HG03039 (cell line): ENCODE results near the gene SLC45A3.
"Not testable (repeated sequence)": the region's sequence is repeated elsewhere in the genome, so short reads cannot be mapped to it uniquely, and the experiment has no call there.

ENCODE experiments used
- ATAC-seq: cut with Tn5 transposase; IDR thresholded peaks from one replicate; pipeline ENCODE4 v1.9.1; 2021; ENCODE audit warnings: mild to moderate bottlenecking, moderate library complexity; ENCODE audit not compliant: unreplicated experiment

The SLC45A3 gene

DNA sequence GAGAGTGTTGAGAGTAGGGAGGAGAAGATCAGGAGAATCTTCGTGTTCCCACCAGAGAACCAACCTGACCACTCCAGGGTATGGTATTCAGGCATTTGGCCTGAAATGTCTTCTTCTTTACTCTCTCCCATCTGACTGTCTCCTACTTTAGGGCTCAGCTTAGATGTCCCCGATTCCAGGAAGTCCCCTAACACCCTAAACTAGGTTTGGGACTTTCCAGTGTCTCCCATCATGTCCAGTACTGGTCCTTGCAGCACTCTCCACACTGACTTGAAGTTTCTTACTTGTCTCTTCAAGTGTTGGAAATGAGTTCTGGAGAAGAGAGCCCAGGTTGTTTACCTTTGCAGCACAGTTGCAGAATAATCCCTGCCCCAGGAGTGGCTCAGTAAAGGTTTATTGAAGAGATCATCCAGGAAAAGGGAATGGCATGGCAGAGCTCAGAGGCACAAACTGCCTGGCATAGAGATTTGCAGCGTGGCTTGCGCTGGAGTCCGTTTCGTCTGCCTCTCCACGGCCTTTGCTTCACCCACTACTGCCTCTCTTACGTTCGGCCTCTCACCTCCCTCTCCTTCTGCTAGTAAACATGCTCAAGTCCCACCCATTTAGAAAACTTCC, 42.3 kb downstream of the SLC45A3 start:
- ATAC-seq, result no peak

DNA sequence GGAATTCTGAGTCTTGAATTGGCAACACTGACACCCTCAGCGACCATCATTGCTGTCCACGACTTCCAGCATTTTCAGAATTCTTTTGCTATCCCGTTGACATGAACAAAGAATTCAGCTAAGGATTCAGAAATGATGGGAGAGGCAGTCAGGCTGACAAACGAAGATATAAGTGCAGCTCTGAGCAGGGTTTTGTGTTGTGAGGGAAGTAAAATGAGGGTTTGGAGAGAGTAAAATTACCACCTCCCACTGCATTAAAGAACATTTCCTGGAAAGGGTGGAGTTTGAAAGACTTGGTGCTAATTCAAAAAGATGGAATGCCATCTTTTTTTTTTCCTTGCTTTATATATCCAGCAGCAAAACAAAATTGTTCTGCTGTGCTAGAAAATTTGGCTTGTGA, 43.6 kb downstream of the SLC45A3 start:
- ATAC-seq, result no peak

DNA sequence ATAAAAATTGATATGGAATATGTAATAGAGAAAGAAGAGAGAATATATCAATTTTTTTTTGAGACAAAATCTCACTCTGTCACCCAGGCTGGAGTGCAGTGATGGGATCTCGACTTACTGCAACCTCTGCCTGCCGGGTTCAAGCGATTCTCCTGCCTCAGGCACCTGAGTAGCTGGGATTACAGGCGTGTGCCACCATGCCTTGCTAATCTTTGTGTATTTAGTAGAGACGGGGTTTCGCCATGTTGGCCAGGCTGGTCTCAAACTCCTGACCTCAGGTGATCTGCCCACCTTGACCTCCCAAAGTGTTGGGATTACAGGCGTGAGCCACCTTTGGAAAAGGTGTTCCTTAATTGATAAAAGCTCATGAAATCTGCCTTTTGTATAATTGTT, 44.2 kb downstream of the SLC45A3 start:
- ATAC-seq, result not testable (repeated sequence)

DNA sequence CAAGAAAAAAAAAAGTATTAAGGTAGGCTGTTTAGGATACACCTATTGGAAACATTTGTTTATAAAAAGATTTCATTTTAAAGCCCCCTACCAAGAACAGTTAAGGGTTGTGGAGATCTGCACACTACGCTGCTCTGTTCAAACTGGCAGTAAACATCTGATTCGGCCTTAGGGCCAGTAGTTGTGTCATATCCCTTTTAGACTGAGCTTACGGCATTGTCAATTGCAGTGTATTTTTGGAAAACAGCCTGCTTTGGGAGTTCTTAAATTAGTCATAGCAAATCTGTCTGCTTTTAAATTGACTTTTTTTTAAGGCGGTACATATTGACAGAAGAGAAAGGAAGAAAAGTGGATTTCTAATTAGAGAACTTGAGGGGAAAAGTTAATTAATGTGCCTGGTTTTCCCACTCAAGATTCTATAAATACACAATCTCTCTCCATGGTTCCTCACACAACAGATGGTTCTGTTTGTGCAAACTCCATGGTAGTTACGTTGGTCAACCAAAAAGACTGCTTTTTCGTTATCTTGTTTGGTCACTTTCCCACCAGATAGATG, 46.8 kb downstream of the SLC45A3 start:
- no peak for ATAC-seq

DNA sequence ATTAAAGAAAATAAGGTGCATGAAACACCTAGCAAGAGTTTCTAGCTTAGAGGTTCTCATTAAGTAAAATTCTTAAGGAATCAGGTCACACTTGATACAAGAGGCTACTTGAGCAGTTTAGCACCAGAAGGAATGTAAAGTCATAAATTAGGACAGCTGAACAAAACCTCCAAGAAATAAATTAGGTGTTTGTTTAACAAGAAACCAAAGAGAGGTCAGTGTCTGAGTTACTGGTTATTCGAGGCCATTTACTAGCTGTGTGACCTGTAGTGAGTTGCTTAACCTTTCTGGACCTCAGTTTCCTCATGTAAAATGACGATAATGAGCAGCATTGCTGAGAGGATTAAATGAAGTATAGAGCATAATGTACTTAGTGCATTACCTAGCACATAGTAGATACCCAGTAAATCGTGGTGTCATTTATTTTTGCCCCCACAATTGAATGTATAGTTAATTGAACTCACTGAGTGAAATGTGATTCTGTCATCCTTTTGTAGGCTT, 47.6 kb downstream of the SLC45A3 start:
- ATAC-seq, result no peak

DNA sequence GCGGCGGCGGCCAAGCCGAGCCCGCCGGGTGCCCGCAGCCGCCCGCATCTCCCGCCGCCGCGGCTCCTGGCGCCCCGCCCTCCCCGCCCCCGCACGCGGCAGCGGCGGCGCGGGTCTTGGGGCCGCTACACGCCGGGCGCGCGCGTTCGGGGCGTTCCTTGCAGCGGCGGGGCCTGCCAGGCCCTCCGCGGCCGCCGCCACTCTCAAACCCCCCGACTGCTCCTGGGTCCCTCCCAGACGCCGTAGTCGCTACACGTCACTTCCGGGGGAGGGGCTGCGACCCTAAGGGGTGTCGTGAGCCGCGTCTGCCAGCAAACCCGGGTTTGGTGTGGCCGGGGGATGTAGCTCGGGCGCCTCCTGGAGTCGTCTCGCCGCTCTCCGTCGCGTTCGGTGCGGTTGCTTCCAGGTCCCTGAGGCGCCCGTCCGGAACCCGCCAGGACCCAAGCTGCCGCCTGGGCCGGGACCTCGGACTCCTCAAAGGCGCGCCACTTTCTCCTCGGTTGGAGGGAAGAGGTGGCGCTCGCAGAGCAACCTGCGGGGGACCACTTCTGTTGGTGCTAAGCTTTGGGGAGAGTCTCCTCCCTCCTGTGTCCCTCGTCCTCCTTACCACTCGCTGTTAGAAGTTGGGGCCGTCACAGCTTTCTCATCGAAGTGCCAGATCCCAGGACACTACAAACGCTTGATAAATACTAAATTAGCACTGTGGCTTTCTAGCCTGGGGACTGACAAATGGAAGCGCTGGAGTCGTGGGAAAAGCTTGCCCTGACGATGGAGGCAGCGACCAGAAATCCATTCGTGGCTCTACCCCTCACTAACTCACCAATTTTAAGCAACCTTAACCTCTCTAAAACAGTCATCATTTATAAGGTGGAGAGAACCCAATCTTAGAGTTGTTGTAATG, 48.3 kb downstream of the SLC45A3 start, which contains the start of gene ELK4:
Gene ELK4, minus strand, starts transcription at position 244 of the 901 bp plus-strand sequence. CDS start 8,129 bp downstream, outside the sequence.
- ATAC-seq, result peak; percentile 83

DNA sequence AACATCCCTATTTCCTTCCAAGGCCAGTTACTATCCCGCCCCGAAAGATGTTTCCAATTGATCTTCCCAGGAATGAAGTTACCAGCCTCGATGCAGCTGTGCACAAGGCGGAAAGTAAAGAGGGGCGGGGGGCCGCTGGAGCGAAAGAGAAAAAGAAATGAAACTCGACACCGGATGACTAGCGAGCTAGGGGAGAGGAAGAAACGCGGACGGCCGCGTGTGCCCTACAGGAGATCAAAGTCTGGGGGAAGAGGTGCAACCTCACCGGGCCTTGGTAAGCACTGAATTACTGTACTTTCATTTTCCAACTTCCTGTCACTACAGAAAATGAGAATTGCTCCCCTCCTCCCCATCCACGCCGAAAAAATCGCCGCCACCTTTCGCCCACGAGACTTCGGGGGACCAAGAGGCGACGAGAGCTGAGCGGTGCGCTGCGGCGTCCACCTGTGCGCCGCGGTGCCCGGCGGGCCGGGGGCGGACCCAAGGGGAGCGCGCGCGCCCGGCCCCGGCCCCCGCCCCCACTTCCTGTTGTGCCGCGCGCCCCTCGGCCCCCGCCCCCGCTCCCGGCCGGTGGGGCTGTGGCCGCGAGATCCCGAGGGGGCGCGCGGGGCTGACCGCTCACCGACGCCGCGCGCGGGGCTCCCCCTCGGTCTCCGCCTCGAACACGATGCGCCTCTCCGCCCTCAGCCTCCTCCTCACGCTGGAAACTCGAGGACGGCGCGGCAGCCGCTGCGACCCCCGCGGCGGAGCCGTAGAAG, 49.1 kb downstream of the SLC45A3 start:
- peak; percentile 58 for ATAC-seq

DNA sequence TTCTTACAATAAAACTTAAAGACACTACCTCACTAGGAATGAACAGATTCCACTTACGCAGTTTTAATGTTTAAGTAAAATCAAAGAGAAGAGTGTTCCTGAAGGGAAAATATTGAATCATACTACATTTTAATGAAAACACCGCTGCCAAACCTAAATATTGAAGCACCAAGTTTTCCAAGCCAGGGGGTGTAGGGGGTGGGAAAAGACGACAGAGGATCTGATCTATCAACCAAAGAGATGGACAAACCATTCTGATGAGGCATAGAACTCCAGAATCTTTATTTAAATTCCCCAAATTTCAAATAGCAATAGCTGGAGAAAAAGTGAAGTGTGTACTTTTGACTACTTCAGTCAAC, 49.7 kb downstream of the SLC45A3 start:
- ATAC-seq, result no peak

DNA sequence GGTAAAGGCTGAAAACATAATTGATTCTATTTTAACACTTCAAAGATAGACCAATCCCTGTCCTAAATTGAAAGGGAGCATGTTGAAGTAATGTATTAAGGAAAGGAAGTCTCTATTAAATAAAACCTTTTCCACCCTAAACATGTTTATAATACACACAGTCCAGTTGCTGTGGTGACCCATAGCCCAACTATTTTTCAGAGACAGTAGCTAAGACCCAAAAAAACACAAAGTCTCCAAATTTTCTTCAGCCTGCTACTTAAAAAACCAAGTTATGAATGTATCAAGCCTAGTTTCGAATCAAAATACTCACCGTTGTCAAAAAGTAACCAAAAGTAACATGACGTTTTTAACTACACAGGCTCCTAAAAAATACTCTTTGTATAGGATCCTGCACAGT, 50.1 kb downstream of the SLC45A3 start:
- no peak for ATAC-seq

DNA sequence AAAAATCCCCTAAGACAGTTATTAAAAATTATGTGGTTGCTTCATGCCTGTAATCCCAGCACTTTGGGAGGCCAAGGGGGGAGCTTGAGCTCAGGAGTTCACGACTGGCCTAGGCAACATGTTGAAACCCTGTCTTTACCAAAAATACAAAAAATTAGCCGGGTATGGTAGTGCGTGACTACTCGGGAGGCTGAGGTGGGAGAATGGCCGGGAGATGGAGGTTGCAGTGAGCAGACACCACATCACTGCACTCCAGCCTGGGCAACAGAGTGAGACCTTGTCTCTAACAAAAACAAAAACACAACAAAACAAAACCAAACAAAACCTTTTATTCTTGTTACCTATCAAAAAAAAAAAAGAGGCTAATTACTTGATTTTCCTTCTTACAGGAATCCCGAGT, 50.6 kb downstream of the SLC45A3 start:
- ATAC-seq, result no peak

DNA sequence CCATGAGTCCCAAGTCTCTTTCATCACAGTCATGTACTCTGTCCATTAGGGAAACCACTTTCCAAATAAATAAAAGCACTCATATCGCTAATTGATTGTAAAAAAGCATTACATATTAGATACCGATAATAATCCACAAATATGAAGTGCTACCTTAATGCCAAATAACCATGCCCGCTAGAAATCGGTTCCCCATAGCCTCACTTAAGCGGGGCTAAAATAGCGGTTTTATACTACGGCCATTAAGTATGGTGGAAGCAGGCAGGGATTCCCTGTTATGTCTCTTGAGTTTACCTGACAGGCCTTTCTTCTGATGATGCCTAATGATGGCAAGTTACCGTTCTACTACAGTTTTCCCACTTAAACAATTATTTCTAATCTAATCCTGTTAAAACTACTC, 52.4 kb downstream of the SLC45A3 start:
- ATAC-seq, result no peak

DNA sequence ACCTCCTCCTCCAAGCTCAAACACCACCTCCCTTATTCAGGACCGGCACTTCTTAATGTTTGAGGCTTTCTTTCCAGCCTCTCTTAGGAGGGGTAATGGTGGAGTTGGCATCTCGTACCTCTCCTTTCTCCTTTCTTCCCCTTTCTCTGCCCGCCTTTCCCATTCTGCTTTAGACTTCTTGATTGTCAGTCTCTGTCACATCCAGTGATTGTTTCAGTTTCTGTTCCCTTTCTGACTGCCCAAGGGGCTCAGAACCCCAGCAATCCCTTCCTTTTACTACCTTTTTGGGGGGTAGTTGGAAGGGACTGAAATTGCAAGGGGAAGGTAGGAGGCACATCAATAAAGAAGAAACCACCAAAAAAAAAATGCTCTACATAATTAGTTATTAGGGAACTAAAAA, 54.1 kb downstream of the SLC45A3 start:
- ATAC-seq, result no peak

DNA sequence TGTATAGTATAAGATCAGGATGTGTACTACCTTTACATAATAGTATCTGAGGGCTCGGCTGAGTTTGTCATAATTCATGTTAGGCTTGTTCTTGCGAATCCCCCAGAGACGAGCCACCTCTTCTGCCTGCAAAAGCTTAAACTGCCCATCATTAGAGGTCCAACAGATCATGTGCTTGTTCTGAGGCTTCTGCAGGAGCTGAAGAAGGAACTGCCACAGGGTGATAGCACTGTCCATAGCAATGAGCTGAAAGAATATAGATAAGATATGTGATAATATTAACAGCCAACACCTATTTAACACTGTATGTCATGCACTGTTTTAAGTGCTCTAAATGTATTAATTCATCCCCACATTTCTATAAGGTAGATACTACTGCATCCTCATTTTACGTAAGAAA, 56.7 kb downstream of the SLC45A3 start:
- no peak for ATAC-seq

DNA sequence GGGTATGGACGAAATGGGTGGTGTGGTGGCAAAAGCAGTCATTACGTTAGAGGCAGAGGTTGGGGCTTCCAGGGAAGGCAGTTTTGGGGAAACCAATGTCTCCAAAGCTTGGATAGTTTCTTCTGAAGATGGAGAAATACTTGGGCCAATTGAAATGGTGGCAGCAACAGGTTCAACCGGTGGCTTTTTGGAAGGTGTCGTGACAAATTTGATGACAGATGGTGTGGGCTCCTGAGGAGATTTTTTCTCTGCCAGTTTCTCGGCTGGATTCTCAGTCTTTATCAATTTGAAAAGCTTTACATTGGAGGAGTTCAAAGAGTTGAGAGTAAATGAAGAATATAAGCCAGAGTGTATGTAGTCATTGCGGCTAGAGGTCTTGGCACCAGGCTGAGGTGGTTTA, 60.0 kb downstream of the SLC45A3 start:
- no peak for ATAC-seq

DNA sequence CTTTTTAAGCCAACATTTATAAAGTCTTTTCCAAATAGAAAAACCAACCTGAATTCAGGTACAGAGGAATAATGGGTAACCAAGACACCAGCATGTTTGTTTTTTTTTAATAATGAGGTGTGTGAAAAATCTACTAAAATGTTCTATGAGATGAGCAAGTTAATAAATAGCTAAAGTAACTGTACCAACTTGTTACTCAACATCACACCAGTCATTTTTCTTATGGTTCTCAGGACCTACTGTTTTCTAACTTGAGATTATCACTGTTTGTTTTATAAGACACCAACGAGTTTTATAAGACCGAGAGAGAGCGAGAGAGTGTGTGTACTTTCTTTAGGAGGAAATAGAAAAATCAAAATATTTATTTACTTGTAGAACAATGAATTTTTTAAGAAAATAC, 60.9 kb downstream of the SLC45A3 start:
- ATAC-seq, result no peak

DNA sequence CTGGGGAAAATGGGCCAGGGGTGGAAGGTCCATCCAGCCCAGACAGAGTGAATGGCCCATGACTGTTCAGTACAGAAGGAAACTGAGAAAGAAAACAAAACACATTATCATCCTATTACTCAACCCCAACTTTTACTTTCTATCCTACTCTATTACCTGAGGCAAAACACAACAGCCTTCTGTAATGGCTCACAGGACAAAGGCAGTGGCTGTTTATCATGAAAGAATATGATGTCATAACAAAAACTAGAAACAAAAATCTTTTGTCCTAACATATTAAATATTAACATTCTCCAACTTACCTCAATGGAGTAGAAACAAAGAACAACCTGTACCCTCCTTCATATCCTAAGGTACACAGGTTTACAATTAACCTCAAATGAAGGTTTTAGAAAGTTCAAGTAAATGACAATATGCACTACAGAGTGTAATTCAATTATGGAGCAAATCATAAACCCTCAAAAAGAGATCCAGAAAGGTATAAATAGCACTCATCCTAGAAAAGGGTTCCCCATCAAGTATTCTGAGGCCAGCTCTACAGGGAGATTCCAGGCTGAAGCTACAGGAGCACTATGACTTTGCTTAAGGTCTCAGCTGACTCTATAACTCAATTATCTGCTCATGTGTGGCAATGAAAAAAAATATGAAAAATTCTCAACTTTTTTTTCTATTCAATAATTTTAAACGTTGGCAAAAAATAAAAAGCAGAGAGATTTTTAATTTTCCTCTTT, 63.6 kb downstream of the SLC45A3 start:
- no peak for ATAC-seq

DNA sequence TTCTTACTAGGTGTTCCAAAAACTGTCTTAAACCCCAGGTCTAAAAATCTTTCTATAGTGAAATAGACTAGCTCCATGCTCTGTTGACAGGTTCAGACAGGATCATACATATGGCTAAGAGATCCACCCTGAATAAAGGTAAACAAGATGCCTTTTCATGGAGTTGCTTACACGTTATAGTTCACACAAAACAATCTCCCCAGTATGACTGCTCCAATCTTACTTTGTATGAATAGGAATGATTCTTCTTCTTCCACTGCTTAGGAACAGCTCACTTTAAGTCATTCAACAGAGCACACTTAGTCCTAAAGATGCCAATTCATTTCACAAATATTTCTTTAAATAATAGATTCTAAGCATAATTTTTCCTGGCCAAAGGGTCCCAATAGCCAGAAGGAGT, 64.5 kb downstream of the SLC45A3 start:
- no peak for ATAC-seq

DNA sequence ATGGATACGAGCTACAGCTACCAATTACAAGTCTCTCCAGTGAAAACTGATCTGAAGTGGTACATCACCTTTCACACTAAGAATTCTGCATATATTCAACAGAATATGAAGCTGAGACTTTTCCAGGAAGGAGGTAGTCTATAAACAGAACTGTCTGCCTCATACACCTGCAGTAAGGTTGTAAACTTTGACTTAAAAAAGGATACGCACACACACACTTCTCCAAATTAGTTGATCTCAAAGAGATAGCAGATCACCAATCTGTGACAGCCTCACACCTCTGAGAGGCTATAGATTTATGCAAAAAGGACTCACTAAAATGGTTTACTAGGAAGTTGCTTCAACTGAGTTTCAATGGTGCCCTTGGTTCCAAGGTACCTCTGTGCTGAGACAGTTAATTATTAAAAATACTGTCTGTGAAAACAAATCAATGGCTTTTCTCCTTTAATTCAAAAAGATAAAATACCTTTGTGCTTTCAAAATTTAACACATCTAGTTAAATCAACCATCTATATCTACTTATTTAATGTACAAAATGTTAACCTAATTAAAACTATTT, 66.4 kb downstream of the SLC45A3 start:
- no peak for ATAC-seq

DNA sequence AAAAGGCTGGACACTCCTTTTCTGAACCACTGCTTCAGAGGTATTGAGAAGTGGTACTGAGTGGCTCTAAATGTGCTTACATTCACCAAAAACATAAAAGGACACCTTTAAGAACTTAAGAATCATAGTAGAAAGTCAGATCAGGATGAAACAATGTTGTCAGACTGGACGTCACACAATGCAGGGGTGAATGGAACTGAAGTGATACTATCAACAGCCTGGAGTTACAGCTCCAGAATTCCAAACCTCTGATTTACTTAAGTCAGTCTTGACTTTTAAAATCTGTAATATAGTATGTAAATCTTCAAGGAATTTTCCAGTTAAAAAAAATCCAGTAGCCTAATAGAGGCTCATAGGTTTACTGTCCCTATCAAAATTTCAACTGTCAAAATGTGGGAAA, 67.8 kb downstream of the SLC45A3 start:
- ATAC-seq, result no peak

DNA sequence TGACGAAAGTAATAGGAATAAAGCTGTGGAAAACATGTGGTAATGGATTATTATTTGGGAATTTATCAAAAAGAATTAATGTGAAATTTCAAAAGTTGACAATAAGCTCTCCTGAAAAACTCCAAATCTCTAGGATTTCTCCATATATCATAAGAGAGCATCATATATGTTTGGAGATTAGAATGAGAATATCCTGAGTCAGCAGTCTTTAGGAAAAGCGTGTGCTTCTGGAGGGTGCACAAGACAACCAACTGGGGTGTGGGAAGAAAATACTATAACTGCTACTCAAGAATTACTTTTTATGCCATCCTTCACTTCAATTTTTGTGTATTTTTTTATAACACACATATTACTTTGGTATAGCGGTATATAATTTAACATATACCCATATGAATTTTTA, 68.2 kb downstream of the SLC45A3 start:
- no peak for ATAC-seq
